KOPT-K1 (cell line): Measurements from ENCODE around the gene ZSWIM7.
"Not testable (repeated sequence)": the region's sequence is repeated elsewhere in the genome, so short reads cannot be mapped to it uniquely, and the experiment has no call there.

Source experiments
- H3K27ac ChIP-seq: fragments of 200-600 bp; sonication (generic); 2 replicates; pipeline ENCODE4 v1.5.1; 2016; ENCODE audit warnings: antibody characterized with exemption, mild to moderate bottlenecking, low read depth, low read length; ENCODE audit not compliant: poor library complexity, severe bottlenecking
- H3K36me3 ChIP-seq: fragments of 200-600 bp; sonication (generic); 2 replicates; pipeline ENCODE4 v1.5.1; 2017; ENCODE audit warnings: antibody characterized with exemption, mild to moderate bottlenecking, low read length, moderate library complexity; ENCODE audit not compliant: insufficient read depth
- H3K9me3 ChIP-seq: fragments of 200-600 bp; sonication (generic); 2 replicates; pipeline ENCODE4 v1.5.1; 2017; ENCODE audit warnings: antibody characterized with exemption, low read length, mild to moderate bottlenecking; ENCODE audit not compliant: insufficient read depth, poor library complexity, severe bottlenecking

ZSWIM7 gene

DNA sequence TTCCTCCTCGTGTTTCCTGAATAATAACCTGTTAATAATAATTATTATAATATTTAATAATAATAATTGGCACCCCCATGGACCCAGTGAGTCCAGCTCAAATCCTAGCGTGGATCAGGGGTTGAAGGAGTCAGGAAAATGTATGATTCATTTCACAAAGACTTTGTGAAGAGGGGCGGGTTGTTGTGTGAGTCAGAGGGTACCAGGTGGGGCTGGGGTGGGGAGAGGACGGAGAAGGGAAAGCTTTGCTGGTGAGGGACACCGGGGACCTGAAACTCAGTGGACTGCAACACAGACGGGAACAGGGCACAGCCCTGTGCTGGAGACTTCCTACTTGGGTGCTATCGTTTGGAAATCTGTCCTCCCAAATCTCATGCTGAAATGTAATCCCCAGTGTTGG lies 57.7 kb downstream of the ZSWIM7 start:
- Histone ChIP-seq H3K9me3 (no peaks in the 10 kb centered on the region), H3K36me3 (no peaks in the 10 kb centered on the region), H3K27ac (no peak overlapping the region)

DNA sequence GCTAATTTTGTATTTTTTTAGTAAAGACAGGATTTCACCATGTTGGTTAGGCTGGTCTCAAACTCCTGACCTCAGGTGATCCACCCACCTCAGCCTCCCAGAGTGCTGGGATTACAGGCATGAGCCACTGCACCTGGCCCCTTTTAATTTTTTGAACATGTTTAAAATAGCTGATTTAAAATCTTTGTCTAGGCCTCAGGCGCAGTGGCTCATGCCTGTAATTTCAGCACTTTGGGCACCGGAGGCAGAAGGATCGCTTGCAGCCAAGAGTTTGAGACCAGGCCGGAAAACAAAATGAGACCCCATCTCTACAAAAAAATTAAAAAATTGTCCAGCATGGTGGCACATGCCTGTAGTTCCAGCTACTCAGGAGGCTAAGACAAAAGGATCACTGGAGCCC lies 63.0 kb downstream of the ZSWIM7 start:
- H3K36me3 ChIP-seq, H3K27ac ChIP-seq, H3K9me3 ChIP-seq: not testable (repeated sequence)

DNA sequence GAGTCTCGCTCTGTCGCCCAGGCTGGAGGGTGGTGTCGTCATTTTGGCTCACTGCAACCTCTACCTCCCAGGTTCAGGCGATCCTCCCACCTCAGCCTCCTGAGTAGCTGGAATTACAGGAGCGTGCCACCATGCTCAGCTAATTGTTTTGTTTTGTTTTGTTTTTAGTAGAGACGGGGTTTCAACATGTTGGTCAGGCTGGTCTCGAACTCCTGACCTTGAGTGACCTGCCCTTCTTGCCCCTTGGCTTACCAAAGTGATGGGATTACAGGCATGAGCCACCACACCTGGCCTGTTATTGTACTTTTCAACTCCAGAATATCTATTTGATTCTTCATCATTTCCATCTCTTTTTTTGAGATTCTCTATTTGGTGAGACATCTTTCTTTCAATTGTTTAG lies 63.6 kb downstream of the ZSWIM7 start:
- no peak overlapping the region for H3K27ac ChIP-seq
- H3K9me3 ChIP-seq: no peaks in the 10 kb centered on the region
- H3K36me3 ChIP-seq: no peaks in the 10 kb centered on the region

DNA sequence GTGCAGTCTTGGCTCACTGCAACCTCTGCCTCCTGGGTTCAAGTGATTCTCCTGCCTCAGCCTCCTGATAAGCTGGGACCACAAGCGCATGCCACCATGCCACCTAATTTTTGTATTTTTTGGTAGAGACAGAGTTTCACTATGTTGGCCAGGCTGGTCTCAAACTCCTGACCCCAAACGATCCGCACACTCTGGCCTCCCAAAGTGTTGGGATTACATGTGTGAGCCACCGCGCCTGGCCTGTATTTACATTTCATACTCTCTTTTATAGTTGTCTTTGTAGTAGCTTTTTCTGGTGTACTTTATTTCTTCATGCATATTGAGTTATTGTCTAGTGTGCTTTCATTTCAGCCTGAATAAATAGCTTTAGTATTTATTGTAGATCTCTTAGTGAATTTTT lies 64.6 kb downstream of the ZSWIM7 start:
- Histone ChIP-seq H3K36me3 (no peaks in the 10 kb centered on the region), H3K27ac (no peak overlapping the region), H3K9me3 (no peaks in the 10 kb centered on the region)

DNA sequence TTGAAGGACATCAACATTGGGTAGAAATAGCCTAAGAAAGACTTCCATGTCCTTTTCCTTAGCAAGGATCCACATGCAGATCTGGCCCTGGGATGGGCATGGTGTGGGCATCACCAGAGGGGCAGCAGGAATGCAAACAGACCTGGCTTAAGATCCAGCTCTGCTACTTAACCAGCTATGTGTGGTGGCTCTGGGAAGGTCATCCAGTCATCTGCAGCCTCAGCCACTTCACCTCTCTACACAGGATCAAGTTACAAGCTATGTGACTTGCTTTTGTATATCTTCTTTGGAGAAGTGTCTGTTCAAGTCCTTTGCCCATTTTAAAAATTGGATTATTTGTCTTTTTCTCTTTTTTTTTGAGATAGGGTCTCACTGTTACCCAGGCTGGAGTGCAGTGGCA lies 68.1 kb downstream of the ZSWIM7 start:
- H3K9me3 ChIP-seq: no peaks in the 10 kb centered on the region
- no peaks in the 10 kb centered on the region for H3K36me3 ChIP-seq
- H3K27ac ChIP-seq: no peak overlapping the region

DNA sequence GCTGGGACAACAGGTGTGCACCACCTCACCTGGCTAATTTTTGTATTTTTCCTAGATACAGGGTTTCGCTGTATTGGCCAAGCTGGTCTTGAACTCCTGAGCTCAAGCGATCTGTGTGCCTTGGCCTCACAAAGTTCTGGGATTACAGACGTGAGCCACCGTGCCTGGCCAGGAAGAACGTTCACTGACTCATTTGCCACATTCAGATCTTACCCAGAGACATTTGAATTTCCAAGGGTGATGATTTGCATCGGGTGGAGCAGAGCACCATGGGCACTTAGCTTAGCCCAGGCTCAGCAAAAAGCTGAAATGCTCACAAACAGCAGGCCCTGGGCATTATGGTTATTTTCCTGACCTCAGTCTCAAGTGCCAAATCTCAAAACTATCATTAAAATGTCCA lies 69.1 kb downstream of the ZSWIM7 start:
- no peaks in the 10 kb centered on the region for H3K36me3 ChIP-seq
- H3K9me3 ChIP-seq: no peaks in the 10 kb centered on the region
- H3K27ac ChIP-seq: no peak overlapping the region

DNA sequence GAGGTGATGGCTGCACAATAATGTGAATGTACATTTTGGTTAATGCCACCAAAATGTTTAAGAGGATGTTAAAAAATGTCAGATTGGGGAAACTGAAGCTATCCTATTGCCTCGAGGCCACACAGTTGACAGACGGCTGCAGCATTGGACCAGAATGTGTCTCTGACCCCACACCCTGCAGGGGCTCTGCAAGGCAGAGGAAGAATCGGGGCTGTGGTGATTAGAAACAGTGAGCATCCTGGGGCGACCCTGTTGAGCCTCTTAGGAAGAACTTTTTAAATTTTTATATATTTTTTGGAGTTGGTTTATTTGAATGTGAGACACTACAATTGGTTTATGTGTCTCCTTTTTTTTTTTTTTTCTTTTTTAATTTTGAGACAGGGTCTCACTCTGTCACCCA lies 69.6 kb downstream of the ZSWIM7 start:
- H3K27ac ChIP-seq: no peak overlapping the region

DNA sequence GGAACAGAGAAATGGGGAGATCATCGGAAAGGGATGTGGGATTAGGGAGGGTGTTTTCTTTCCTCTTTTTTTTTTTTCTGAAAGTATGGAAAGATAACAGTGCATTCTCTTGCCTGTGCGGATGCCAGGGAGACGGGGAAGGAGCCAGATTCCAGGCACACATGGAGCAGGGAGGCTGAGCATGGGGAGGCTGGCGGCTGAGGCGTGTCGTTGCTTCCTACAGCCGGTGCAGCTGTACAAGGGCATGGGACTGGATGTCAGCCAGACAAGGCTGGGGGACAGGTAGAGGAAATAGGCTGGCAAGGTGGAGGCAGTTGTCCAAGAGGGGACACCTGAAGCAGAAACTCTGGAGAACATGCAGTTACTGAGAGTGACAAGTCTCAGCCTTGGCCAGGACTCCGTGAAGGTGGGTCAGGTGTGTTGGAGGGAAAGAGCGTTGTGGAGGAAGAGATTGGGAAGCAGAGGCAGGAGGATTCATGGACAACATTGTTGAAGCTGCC lies 71.2 kb downstream of the ZSWIM7 start:
- no peaks in the 10 kb centered on the region for H3K36me3 ChIP-seq
- no peak overlapping the region for H3K27ac ChIP-seq
- no peaks in the 10 kb centered on the region for H3K9me3 ChIP-seq

More for the DNA sequence above, 69.6 kb downstream of the ZSWIM7 start:
- no peaks in the 10 kb centered on the region for H3K9me3 ChIP-seq
- no peaks in the 10 kb centered on the region for H3K36me3 ChIP-seq
